ENCODE results near the gene GMCL1. TPM values are rescaled to one million over a fixed set of nuclear protein-coding genes. Genes with fewer than 3 reads are reported as not detected.

Gene GMCL1
- total and polyA plus RNA-seq, 9 of the 15 experiments (the other 6 are each of a cell fraction or from before 2014, with no cell fraction given), result 7.0 to 27.3 (median 15.4) TPM

DNA sequence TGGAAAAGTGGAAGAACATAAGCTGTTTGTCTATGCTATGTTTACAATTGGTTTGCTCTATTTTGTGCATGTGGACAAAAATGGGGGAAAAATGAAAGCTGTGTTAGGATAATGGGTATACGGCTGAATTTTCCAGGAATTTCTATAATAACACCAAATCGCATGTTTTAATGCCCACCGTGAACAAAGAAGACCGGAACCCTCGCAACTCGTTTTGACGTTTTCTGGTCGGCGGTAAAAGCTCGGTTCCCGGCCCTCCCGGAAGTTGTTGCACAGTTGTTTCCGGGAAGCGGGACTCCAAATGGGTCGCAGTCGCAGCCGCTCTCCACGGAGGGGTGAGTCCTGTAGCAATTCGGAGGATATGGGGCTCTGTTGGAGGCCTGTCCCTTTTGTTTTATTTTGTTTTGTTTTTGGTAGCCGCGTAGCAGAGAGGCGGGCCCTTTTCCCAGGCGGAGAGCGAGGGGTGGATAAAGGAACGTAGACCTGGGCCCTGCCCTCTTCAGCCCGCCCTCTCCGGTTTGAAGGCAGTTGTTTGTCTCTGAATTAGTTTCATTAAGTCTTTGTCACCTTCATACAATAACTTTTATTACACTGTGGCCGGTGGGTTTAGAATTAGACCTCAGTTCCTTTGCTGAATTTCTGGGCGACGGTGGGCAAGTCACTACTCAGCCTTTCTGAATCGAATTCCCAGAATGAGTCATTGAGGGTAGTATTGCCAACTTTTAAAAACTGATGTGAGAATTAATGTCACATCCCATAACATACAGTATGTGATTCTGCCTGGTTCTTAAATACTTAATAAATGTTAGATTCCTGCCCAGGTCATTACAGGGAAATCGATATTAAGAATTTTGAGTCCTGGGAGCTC is 64.5 kb downstream of the GMCL1 start, which contains the start of gene SNRNP27 (continued):
- TF ChIP-seq GABPB1 (CRISPR knock-in tag; IDR thresholded peaks at IDR 0.05) (peak; percentile 95), HDAC8 (tag; IDR thresholded peaks at IDR 0.05) (no peak), ZC3H4 (CRISPR knock-in tag; IDR thresholded peaks at IDR 0.05; ENCODE audit: borderline replicate concordance) (no peak), FOSL1 (tag; conservative IDR thresholded peaks at IDR 0.05) (peak; percentile 67), SRSF9 (IDR thresholded peaks at IDR 0.05; ENCODE audit: borderline replicate concordance, low read depth, low read length) (no peak), LARP7 (IDR thresholded peaks at IDR 0.05) (0 out of 2 replicates have a peak, but pooled peaks have one; percentile 65), ZNF586 (CRISPR knock-in tag; conservative IDR thresholded peaks at IDR 0.05) (no peak), MEF2D (tag; conservative IDR thresholded peaks at IDR 0.05; ENCODE audit: low read depth) (no peak), SNRNP70 (optimal IDR thresholded peaks at IDR 0.05; ENCODE audit: low read depth, low read length) (no peak), MAFG (tag; conservative IDR thresholded peaks at IDR 0.05) (no peak), KAT8 (IDR thresholded peaks at IDR 0.05; ENCODE audit: low read depth) (no peak), ZNF76 (CRISPR knock-in tag; IDR thresholded peaks at IDR 0.05; ENCODE audit: borderline replicate concordance) (no peak), NR2F6 (CRISPR knock-in tag; IDR thresholded peaks at IDR 0.05) (no peak), ZNF449 (CRISPR knock-in tag; IDR thresholded peaks at IDR 0.05) (no peak), TFAM (CRISPR knock-in tag; conservative IDR thresholded peaks at IDR 0.05) (no peak), RFX1 (IDR thresholded peaks at IDR 0.05) (no peak), ZNF57 (CRISPR knock-in tag; IDR thresholded peaks at IDR 0.05) (no peak), ZNF696 (CRISPR knock-in tag; conservative IDR thresholded peaks at IDR 0.05) (no peak), POU5F1 (IDR thresholded peaks at IDR 0.05; ENCODE audit: borderline replicate concordance, low read depth, low read length, partially characterized antibody) (no peak), TAL1 (IDR thresholded peaks at IDR 0.05) (peak; percentile 7), STAG1 (CRISPR knock-in tag; IDR thresholded peaks at IDR 0.05; ENCODE audit: borderline replicate concordance) (no peak)
- TF ChIP-seq, protein P1, sequence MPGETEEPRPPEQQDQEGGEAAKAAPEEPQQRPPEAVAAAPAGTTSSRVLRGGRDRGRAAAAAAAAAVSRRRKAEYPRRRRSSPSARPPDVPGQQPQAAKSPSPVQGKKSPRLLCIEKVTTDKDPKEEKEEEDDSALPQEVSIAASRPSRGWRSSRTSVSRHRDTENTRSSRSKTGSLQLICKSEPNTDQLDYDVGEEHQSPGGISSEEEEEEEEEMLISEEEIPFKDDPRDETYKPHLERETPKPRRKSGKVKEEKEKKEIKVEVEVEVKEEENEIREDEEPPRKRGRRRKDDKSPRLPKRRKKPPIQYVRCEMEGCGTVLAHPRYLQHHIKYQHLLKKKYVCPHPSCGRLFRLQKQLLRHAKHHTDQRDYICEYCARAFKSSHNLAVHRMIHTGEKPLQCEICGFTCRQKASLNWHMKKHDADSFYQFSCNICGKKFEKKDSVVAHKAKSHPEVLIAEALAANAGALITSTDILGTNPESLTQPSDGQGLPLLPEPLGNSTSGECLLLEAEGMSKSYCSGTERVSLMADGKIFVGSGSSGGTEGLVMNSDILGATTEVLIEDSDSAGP (CRISPR knock-in tag; IDR thresholded peaks at IDR 0.05), result no peak
- TF ChIP-seq, protein P2, sequence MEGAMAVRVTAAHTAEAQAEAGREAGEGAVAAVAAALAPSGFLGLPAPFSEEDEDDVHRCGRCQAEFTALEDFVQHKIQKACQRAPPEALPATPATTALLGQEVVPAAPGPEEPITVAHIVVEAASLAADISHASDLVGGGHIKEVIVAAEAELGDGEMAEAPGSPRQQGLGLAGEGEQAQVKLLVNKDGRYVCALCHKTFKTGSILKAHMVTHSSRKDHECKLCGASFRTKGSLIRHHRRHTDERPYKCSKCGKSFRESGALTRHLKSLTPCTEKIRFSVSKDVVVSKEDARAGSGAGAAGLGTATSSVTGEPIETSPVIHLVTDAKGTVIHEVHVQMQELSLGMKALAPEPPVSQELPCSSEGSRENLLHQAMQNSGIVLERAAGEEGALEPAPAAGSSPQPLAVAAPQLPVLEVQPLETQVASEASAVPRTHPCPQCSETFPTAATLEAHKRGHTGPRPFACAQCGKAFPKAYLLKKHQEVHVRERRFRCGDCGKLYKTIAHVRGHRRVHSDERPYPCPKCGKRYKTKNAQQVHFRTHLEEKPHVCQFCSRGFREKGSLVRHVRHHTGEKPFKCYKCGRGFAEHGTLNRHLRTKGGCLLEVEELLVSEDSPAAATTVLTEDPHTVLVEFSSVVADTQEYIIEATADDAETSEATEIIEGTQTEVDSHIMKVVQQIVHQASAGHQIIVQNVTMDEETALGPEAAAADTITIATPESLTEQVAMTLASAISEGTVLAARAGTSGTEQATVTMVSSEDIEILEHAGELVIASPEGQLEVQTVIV (CRISPR knock-in tag; IDR thresholded peaks at IDR 0.05; ENCODE audit: borderline replicate concordance), result no peak
